Hematopoietic multipotent progenitor cell treated with erythropoietin and hydrocortisone succinate and interleukin-3 and kit ligand, for 4 days (in vitro differentiated cells): ENCODE data around the gene SCAF11.
"Not testable (repeated sequence)": the region's sequence is repeated elsewhere in the genome, so short reads cannot be mapped to it uniquely, and the experiment has no call there.

ENCODE experiments used
- DNase-seq: peaks from one replicate; pipeline ENCODE4 v3.0.0-alpha.2; 2015

SCAF11 gene, protein sequence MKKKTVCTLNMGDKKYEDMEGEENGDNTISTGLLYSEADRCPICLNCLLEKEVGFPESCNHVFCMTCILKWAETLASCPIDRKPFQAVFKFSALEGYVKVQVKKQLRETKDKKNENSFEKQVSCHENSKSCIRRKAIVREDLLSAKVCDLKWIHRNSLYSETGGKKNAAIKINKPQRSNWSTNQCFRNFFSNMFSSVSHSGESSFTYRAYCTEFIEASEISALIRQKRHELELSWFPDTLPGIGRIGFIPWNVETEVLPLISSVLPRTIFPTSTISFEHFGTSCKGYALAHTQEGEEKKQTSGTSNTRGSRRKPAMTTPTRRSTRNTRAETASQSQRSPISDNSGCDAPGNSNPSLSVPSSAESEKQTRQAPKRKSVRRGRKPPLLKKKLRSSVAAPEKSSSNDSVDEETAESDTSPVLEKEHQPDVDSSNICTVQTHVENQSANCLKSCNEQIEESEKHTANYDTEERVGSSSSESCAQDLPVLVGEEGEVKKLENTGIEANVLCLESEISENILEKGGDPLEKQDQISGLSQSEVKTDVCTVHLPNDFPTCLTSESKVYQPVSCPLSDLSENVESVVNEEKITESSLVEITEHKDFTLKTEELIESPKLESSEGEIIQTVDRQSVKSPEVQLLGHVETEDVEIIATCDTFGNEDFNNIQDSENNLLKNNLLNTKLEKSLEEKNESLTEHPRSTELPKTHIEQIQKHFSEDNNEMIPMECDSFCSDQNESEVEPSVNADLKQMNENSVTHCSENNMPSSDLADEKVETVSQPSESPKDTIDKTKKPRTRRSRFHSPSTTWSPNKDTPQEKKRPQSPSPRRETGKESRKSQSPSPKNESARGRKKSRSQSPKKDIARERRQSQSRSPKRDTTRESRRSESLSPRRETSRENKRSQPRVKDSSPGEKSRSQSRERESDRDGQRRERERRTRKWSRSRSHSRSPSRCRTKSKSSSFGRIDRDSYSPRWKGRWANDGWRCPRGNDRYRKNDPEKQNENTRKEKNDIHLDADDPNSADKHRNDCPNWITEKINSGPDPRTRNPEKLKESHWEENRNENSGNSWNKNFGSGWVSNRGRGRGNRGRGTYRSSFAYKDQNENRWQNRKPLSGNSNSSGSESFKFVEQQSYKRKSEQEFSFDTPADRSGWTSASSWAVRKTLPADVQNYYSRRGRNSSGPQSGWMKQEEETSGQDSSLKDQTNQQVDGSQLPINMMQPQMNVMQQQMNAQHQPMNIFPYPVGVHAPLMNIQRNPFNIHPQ (N-terminal part only)

DNA sequence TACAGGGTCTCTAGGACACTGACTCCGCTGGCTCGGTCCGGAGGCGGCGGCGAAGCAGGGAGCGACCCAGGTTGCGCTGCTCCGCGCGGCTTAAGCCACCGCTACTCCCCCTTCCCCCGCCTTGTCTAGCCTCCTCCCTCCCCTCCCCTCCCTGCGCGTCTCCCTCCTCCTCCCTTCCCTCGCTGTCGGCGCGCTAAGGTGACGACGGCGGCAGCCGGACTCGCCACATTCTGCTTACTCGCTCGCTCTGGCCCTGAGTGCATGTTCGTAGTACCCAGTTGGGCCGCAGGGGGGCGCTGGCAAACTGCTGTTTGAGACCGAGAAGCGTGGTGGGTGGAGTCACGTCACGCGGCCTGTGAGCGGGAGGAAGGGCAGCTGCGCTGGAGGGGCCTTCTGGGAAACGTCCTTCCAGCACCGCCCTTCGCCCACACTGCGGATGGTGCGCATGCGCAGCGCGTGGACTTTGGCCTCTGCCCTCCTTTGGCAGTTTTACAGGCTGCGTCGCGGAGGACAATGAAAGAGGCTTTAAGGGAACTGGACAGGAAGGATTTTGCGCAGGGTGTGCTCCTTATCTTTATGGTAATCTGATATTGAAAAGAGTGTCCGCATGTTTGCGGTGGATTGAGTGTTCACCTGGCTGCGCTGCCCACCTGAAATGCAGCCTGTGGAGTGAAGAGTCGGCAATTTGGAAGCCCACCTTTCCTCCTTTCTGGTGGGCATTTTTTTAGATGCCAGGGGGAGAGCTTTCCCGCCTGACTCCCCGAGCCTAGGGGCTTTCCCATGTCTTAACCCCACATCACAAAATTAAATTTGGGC, at the start of gene SCAF11:
SCAF11 (minus strand) TSS at position 107 of the 816 bp plus-strand sequence. CDS start 26,407 bp downstream, outside the sequence.
- peak; percentile 100 for DNase-seq

GRCh38 chr12:46037066-46037465, 46.7 kb upstream of the SCAF11 start:
- peak; percentile 53 for DNase-seq

- DNase-seq: no peak
Measured at GRCh38 chr12:46027172-46027571, 36.8 kb upstream of the SCAF11 start.

DNA sequence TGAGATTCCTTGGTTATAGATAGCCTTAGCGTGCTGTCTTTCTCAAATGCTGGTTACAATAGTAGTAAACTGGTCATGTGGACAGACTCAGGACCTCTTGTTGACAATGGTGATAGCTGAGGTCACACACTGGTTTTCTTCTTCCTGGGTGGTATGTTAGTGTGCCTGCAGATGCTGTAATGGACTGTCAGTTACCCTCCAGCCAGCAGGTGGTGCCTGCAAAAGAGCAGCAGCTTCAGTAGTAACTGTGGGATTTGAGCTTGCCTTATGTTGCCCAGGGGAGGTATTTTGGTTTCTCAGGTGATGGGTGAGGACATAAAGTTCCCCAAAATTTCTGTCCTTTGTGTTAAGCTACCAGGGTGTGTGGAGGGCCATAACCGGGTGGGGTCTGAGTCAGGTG, 33.7 kb upstream of the SCAF11 start:
- no peak for DNase-seq

DNA sequence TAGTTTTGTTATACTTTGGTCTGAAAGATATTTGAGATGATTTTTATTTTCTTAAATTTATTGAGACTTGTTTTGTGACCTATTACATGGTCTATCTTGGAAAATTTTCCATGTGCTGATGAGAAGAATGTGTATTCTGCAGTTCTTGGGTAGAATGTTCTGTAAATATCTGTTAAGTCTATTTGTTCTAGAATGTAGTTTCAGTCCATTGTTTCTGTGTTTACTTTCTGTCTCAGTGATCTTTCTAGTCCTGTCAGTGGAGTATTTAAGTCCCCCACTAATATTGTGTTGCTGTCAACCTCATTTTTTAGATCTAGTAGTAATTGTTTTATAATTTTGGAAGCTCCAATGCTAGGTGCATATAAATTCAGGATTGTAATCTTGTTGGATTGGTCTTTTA, 30.4 kb upstream of the SCAF11 start:
- DNase-seq: no peak

- not testable (repeated sequence) for DNase-seq
Measured at GRCh38 chr12:46018712-46019111, 28.3 kb upstream of the SCAF11 start.

DNA sequence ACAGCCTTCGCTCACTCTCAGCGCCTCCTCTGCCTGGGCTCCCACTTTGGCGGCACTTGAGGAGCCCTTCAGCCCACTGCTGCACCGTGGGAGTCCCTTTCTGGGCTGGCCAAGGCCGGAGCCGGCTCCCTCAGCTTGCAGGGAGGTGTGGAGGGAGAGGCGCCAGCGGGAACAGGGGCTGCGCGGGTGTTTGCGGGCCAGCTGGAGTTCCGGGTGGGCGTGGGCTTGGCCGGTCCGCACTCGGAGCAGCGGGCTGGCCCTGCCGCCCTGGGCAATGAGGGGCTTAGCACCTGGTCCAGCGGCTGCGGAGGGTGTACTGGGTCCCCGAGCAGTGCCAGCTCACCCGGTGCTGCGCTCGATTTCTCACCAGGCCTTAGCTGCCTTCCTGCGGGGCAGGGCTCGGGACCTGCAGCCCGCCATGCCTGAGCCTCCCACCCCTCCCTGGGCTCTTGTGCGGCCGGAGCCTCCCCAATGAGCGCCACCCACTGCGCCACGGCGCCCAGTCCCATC, 27.5 kb upstream of the SCAF11 start:
- DNase-seq: not testable (repeated sequence)

DNA sequence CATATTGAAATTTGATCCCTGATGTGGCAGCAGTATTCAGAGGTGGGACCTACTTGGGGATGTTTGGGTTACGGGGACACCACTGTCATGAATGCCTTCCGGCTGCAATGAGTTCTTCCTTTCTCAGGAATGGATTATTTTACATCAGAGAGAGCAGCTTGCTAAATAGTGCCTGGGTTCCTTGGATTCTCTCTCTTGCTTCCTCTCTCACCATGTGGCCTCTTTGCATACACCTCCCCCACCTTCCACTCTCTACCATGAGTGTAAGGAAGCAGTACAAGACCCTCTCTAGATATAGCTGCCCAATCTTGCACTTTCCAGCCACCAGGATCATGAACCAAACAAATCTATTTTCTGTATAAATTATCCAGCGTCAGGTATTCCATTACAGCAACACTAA, 15.4 kb upstream of the SCAF11 start:
- DNase-seq: no peak

DNA sequence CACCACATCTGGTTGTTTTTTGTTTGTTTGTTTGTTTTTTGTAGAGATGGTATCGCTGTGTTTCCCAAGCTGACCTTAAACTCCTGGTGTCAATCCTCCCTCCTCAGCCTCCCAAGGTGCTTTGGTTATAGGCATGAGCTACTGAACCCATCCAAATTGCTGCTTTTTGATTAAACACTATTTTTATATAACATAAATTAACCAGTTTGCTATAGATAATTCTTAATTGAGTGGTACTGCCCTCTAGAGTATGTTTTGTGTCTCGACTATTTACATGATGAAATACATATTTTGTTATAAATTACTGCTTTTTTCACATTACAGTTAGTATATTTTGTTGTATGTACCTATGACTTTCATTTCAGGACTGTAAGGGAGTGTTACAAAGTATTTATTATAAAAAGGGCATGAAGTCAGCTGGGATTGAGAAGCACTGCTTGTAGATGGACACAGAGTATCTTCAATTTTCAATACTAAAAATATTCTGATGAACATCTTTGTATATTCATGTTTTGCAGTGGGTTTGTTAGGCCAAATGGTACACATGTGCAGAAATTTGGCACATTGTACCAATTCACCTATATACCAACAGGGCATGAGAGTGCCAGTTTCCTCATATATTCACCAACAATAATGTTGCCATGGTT, 14.9 kb upstream of the SCAF11 start:
- peak; percentile 58 for DNase-seq

DNA sequence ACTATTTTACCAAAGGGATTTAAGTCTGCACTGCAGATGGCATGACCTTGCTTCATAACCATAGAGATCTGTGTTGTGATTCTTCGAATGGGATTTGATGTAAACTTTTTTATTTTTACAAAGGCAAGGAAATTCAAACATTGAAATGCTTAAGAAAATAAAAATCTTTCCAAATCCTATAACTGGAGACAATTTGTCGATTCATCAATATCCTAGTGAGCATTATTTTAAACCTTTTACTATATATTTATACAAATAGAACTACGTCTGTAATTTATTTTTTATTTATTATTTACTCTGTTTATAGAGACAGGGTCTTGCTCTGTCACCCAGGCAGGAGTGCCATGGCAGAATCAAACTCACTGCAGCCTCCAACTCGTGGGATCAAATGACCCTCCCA, 14.3 kb upstream of the SCAF11 start:
- DNase-seq: no peak

DNA sequence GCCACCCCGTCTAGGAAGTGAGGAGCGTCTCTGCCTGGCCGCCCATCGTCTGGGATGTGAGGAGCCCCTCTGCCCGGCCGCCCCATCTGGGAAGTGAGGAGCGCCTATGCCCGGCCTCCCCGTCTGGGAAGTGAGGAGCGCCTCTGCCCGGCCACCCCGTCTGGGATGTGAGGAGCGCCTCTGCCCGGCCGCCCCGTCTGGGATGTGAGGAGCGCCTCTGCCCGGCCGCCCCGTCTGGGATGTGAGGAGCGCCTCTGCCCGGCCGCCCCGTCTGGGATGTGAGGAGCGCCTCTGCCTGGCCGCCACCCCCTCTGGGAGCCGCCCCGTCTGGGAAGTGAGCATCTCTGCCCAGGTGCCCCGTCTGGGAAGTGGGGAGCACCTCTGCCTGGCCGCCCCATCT, 9.7 kb upstream of the SCAF11 start:
- not testable (repeated sequence) for DNase-seq

GRCh38 chr12:45994736-45995135, 4.4 kb upstream of the SCAF11 start:
- DNase-seq: no peak

- DNase-seq: peak; percentile 93
Measured at GRCh38 chr12:45991284-45992249, 1.2 kb upstream of the SCAF11 start.

DNA sequence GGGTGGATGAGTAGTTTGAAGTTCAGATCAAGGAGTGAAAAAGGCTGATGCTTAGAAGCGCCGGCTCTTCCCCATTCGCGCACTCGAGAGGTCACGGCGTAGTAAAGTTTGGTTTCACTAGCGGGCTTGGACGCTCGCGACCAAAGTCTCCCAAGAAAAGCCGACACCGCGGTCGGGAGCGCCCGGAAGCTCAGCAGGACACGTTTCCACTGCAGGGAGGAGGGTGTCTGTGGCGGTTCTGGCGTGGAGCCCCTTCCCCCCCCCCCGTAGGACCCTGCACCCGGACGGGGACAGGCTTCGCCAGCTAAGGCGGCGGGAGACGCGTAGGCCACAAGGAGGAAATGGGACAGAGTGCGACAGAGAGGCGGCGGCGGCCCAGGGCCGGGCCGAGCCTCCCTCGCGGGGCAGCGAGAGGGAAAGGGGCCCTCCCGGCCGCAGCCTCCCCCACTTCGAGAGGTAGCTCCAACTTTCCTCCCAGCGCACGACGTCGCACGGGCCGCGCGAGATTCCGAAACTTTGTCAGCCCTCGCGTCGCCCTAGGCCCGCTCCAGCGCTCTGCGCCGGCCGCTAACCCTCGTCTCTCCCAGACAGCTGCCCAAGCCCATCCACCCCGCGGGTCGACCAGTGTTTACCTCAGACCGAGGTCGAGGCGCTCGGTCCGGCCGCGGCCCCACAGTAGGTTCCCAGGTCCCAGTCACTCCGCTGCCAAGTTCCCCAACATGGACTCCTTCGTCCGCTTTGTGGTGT, 480 bp downstream of the SCAF11 start:
- DNase-seq: peak; percentile 85

DNA sequence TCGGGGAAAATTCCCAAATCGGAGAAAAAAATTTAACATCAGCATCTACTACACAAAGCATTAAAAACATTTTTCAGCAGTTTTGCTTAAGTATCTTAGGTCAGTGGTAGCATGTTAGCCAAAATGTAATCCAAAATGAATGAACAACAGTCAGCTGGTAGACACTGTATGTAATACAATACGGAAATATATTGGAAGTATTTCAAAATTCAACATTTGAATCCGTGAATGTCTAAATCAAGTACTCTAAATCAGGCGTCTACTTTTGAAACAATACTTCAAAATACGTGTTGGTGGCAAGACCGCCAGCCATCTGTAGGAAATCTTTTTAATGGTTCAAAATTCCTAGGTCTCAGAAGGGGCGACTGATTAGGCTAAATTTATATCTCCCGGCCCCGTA, 1.1 kb downstream of the SCAF11 start:
- no peak for DNase-seq

GRCh38 chr12:45988264-45988663, 2.1 kb downstream of the SCAF11 start:
- DNase-seq: no peak

GRCh38 chr12:45987340-45987727, 3.0 kb downstream of the SCAF11 start:
- DNase-seq: no peak

DNA sequence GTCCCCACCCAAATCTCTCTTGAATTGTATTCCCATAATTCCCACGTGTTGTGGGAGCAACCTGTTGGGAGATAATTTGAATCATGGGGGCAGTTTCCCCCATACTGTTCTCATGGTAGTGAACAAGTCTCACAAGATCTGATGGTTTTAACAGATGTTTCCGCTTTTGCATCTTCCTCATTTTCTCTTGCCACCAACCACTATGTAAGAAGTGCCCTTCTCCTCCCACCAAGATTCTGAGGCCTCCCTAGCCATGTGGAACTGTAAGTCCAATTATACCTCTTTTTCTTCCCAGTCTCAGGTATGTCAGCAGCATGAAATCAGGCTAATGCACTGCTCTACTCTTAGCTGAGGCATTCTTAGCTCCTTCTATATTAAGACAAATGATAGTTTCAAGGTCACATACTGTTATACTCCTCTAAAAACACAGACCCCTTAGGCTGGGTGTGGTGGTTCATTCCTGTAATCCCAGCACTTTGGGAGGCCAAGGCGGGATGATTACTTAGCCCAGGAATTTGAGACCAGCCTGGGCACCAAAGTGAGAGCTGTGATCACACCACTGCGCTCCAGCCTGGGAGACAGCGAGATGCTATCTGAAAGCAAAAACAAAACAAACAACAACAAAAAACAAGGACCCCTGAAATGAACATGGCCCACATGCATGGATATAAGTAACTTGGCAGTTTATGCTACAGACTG, 3.6 kb downstream of the SCAF11 start:
- peak; percentile 88 for DNase-seq
